Sciatic nerve (tissue), 2 donors: ENCODE data around the gene GFI1. TPM values are rescaled to one million over a fixed set of nuclear protein-coding genes. Genes with fewer than 3 reads are reported as not detected.
A peak's percentile ranks its signal among the peaks of the same experiment; 100 is the strongest.
"Not testable (repeated sequence)": the region's sequence is repeated elsewhere in the genome, so short reads cannot be mapped to it uniquely, and the experiment has no call there.

Source experiments
- ATAC-seq: fragments of 200-7000 bp; cut with Tn5 transposase; one replicate; pipeline ENCODE4 v1.9.1; 2020; ENCODE audit warnings: mild to moderate bottlenecking, moderate library complexity
- DNase-seq: peaks from one replicate; pipeline ENCODE4 v3.0.0-alpha.2; 2020; ENCODE audit warnings: low spot score
- intact Hi-C: fragments of 100-400 bp; cut with DNase I; formaldehyde crosslinking; loops from one replicate; pipeline ENCODE4 v1.14.2; 2022
- total RNA-seq: library from RNA; stranded (reverse); fragmentation: NEBNext Ultra II Directional; extraction: Animal tissue kit (Norgen Biotek cat#: 25700); gene quantifications from one replicate; pipeline ENCODE4 v1.2.1, GENCODE V29; 2021
- donor health status: DM: no; HTN: no; CAD: no.
- donor health status: DM: no; HTN: no; CAD: no.

Gene GFI1
- total RNA-seq, 1 donor from 2014 or later, result 0.85 TPM

DNA sequence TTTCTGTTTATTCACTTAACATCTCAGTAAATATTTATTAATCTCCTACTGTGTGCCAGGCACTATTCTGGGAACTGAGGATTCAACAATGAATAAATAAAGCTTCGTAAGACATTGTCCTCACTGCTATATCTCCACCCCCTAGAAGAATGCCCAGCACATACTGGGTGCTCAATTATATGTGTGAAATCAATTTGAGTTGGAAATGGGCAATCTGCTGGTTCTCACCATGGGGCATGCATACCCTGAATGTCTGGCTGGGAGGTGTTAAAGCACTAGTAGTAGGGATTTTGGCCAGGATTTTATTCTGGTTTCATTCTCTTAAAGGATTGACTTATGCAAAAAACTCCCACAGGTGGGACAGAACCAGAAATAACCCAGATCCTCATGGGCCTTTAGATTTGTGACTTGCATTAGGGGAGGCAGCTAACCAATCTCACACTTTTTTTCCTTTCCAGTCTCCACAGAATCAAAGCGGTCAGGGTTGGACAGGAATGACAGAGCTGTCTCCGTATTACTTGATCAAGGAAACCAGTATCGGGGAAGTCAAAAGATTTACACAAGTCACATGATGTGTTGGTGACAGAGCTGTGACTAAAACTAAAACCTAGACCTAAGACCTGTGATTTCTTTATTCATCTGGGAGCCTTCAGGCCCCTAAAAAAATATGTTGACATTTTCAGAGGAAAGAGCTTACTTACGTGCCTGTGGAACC, 12.8 kb downstream of the GFI1 start:
- intact Hi-C loops, result no loop called here
- ATAC-seq (no peak), DNase-seq (no peak)

DNA sequence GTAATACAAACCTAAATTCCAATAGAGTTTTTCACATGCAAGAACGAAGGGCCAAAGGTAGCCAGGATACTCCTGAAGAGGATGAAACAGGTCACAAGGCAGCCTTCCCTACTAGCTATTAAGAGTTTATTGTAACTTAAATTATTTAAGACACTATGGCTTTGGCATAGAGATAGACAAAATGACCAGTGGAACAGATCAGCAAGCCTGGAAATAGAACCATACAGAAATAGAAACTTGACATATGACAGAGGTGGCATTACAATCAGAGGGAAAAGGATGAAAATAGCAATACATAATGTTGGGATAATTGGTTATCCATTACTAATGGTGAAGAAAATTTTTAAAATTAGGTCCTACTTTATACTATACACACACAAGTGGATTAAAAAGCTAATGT, 16.5 kb downstream of the GFI1 start:
- ATAC-seq (no peak), DNase-seq (no peak)
- intact Hi-C loops, result no loop called here

DNA sequence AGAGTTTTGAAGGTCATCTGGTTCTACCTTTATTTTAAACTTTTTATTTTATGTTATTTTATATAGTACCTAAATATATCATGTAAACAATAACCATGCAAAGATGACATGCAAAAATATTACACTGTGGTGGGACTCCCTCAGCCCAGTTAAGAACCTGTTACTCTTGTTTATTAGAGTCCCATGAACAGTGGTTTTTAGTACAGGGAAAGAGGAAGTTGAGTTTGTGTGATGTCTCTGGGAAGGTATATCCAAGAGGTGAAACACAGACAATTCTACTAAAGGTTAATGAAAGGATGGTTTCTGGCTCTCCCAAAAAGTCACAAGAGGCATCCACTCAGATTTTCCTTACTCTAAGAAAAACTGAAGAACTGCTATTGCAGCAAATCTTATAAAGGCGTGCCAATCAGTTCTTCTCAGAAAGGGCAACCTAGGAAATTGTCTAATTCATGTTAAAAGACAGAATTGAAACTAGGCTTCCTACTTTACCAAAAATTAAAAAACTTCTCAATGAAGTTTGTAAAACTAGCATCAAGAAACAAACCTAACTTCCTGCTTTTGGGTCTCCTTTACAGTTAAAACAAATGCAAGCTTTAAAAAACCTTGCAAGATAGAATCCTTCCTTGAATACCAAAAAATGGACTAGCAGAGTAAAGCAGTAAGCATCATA, 19.9 kb downstream of the GFI1 start:
- intact Hi-C loops, result no loop called here
- DNase-seq (no peak), ATAC-seq (no peak)

DNA sequence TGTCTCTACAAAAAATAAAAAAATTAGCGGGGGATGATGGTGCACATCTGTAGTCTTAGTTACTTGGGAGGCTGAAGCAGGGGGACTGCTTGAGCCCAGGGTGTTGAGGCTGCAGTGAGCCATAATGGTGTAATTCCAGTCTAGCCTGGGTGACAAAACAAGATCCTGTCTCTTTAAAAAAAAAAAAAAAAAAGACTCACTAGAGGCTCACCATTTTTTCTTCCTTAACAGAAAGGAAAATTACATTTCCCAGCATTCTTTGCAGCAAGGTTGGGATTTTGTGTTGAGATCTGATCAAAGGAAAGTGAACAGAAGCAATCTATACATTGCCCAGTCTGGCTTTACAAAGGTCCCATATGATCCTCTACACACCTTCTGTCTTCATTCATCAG, 21.5 kb downstream of the GFI1 start:
- no peak for DNase-seq
- intact Hi-C loops, result no loop called here
- no peak for ATAC-seq

DNA sequence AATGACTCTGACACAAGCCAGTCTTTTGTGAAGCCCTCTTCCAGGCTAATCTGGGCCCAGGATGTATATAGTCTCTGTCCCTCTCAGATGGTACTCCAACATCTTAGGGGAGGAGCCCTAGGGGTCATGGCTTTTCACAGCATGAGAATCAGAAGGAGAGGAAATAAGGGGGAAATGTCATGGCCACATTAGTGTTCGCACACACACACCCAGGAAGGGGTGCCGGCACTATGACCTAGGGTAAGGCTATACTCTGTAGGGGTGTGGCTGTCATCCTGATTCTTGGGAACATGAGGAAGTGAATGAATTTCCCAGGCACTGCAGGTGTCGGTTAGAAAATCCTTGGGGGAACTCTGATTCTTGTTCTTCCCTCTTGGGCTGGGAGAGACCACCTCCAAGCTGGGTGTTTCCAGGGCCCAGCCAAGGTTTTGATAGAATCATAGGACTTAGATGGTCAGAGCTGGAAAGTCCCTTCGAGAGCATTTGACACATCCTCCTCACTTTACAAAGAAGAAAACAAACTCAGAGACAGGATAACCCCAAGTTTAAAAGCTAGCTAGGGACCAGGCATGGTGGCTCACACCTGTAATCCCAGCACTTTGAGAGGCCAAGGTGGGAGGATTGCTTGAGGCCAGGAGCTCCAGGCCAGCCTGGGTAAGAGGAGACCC, 22.0 kb downstream of the GFI1 start:
- intact Hi-C loops, result no loop called here
- ATAC-seq (no peak), DNase-seq (no peak)

DNA sequence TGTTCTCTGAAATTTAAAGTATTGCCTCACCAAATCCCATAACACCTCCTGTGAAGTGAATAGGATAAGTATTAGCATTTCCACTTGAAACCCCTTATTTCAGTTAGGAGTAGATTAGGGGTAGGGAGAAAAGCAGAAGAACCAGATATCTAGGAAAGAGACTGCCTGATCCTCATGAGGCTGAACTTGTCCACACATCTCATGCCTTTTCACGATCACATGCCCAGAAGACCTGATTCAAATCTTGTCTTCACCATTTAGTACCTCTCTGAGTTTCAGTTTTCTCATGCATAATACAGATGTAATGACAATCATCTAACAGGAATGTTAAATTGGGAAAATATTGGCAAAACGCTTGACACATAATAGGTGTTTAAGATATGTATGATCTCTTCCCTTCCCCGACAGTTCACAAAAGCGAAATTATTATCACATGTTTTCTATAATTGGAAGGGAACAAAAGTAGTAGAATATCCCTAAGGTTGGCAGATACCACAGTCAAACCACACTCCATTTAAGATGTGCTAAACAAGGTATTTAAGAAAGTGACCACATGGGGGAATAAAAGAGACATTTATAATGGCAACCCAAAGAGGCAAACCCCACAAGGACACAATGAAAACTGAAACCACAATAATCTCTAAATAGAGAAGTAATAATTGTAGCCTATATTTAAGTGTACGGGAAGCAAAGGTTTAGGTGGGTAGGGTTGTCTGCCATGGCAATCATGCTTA, 25.2 kb downstream of the GFI1 start:
- intact Hi-C loops, result no loop called here
- no peak for DNase-seq
- ATAC-seq, result no peak

DNA sequence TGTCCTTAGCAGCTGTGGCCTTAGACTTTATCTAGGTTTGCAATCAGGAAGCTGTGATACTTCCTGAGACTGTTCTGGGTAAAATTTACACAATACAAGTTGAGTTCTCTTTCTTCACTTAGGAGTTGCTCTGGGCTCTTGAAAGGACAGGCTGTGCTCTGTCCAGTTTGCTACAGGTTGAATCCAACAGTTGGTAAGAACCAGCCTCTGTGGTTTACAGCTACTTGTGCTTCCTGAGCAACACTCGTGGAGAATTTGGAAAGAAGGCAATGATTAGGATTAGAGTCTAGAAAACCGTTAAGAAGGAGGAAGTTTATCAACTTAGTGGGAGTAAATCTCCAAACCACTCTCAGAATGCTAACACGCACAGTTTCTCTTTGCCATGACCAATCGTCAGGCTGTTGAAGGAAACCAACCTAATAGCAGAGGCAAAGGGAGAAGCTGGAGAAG, 26.8 kb downstream of the GFI1 start:
- ATAC-seq, result peak; percentile 45
- intact Hi-C loops, result no loop called here
- no peak for DNase-seq

DNA sequence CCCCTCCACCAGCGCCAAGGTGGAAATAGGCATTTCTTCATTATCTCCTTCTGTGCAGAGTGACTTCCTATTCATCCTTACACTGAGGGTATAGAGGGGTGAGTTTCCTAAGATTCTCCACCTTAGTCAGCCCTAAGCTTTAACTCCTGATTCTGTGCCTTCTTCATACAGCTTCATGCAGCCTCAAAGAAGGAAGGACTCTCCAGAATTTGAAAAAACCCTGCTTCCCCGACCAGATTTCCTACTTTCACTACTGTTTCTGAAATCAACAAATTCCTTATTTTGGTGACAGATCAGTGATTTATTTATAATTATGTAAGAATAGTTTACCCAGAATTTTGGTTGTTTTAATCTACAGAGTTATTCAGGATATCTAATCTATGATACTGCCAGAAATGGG, 28.6 kb downstream of the GFI1 start:
- ATAC-seq, result no peak
- DNase-seq, result no peak
- intact Hi-C loops, result no loop called here

DNA sequence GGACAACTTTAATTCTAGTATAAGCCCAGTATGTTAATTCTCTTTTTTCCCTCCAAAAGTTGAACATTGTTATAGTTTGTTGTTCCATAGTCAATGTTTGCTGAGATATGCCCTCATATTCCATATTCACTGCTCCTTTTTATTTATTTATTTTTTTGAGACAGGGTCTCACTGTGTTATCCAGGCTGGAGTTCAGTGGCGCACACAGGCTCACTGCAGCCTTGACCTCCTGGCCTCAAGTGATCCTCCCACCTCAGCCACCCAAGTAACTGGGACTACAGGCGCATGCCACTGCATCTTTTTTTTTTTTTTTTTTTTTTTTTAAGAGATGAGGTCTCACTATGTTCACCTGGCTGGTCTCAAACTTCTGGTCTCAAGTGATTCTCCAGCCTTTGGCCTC, 38.7 kb downstream of the GFI1 start:
- ATAC-seq, result no peak
- DNase-seq, result no peak
- intact Hi-C loops, result no loop called here

DNA sequence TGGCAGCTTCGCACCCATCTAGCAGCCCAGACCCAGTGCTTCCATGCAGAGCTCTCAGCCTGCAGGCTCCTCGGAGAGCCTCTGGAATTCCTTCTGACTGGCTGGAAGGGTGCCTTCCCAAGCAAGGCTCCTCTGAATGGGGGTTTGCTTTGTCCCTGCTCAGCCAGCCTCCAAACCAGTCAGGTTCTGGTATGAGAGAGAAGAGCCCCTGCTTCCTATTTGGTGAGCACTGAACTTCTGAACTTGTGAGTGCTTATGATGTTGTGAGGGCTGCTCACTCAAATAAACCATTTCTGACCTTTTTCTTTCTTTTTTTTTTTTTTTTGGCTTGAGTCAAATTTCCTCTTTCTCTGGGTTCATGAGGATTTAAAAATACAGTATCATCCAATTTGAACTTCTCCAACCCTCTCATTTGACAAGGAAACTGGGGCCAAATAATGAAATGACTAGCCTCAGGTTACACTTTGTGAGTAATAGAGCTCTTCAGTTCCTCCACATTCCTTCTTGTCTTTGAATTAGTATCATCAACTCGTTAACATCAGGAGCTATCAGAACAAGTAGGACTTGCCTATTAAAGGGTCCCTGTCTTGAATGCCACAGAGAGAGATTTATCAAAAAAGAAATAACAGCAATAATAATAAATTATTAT, 39.6 kb downstream of the GFI1 start:
- DNase-seq, result no peak
- no peak for ATAC-seq
- intact Hi-C loops, result no loop called here

DNA sequence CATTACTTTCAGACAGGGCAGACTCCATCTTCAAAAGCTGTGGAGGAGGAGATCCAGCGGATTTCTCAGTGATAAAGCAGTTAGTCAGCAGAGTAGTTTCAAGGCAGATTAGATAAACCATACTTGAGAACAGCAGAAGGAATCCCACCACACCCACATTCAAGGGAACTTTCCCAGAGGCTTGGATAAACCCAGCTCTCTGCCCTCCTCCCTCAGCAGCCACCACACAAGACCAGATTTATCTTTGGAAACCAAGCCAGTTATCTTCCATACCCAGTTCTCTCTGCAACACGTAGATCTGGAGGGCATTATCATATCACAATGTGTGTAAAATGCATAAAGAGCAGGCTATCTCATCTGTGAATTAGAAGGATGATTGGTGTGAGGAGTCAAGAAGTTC, 40.2 kb downstream of the GFI1 start:
- no peak for DNase-seq
- intact Hi-C loops, result no loop called here
- no peak for ATAC-seq

DNA sequence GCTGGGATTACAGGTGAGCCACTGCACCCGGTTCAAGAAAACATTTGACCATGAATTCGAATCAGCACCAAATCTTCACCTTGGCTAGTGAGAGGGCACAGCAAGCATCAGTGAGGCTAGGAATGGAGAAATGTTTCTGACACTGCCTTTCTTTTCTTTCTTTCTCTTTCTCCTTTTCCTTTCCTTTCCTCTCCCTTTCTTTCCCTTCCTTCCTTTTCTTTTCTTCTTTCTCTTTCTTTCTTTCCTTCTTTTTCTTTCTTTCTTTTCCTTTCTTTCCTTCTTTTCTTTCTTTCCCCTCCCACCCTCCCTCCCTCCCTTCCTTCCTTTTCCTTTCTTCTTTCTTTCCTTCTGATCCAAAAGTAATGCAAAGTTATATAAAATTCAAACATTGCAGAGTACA, 40.9 kb downstream of the GFI1 start:
- ATAC-seq (no peak), DNase-seq (no peak)
- intact Hi-C loops, result no loop called here

DNA sequence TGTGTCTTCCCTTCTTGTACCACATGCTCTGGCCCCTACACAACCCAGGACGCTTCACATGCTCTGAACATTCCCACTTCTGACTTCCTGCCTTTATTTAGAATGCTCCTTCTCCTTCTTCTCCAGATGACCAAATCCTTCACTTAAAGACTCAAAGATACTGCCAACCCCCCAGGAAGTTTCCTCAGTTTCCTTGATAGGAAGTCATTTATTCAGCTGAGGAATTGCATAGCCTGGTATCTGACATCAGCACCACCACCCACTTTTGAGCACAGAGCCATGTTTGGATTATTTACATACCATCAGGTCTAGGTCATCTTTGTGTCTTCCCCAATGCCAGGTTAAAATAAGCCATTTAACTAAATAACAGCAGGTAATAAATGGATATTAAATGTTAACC, 42.4 kb downstream of the GFI1 start:
- intact Hi-C loops, result no loop called here
- DNase-seq (no peak), ATAC-seq (no peak)

DNA sequence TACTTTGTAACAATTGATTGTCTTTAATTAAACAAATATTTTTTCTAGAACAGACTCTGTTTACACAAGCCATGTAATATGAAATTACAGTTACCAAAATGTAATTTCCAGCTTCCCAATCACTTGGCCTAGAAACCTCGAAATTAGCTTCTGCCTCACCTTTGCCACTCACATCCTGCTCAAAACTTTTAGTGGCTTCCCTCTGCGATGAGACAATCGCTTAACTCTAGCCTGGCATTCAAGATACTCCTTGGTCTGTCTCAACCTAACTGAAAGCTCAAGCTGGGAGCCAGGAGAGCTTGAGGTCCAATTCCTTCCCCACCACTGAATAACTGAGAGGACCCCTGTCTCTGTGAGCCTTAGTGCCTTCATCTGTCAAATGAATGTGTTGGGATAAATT, 42.8 kb downstream of the GFI1 start:
- DNase-seq, result no peak

DNA sequence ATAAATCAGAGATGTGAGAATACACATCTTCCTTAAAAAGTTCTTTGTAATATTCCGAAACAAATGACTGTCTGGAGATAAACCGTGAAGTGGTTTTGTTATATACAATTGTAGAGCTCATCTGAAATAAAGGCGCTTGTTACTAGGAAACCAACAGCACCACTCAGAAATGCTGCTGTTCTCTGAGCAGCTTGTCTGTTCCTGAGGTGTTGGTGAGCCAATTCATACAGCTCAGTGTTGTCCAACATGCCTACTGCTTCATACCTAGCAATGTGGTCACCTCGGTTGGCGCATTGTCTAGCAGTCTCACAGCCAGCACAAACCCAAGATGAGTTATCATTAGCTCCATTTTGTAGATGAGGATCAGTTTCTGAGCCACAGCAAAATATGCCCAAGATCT, 44.4 kb downstream of the GFI1 start:
- DNase-seq (no peak), ATAC-seq (no peak)
- intact Hi-C loops, result no loop called here

More for the DNA sequence above, 42.8 kb downstream of the GFI1 start:
- ATAC-seq, result no peak
- intact Hi-C loops, result no loop called here

DNA sequence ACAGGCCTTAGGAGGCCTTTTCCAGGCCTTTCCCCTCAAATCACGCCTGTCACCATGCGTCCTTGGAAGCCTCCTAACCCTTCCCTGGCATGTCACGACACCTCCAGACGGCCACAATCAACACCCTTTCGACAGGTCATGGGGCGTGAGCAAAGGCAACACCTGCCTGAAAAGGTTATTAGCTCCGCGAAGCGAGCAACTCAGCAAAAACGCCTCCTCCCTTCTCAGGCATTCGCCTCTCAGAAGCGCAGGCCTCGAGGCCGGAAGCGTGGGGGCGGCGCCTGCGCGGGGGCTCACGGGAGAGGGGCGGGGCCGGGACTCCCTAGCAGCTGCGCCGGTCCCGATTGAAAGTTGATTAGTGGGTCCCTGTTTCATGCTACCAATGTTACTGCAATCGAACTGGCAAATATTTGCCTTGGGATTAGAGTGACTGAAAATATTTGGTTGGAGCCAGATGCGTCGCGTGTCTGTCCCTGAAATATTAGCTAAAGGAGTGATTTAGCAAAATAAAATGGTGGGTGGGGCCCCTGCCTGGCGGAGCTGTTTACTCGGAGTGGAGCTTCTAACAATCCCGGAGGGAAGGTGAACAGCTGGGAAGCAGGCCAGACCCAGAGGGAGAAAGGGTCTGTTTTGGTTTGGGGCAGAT, 44.9 kb downstream of the GFI1 start:
- no peak for DNase-seq
- ATAC-seq, result no peak
- intact Hi-C loops, result no loop called here

DNA sequence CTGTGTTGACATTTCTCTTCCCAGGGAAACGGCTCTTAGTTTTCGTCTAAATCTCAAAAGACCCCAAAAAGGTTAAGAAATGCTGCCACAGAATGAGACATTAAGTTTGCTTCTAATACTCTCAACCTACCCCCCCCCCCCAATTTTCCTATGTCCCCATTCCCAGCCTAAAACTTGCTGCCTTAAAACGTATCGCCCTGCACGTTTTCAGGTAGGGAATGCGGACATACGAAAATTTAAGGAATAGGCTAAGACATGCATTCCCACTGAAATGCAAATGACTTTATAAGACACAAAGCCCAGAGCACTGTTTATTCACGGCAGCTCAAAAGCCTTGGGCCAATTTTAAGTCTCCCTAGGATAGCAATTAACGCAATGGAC, 45.4 kb downstream of the GFI1 start:
- DNase-seq (no peak), ATAC-seq (no peak)
- intact Hi-C loops, result no loop called here

DNA sequence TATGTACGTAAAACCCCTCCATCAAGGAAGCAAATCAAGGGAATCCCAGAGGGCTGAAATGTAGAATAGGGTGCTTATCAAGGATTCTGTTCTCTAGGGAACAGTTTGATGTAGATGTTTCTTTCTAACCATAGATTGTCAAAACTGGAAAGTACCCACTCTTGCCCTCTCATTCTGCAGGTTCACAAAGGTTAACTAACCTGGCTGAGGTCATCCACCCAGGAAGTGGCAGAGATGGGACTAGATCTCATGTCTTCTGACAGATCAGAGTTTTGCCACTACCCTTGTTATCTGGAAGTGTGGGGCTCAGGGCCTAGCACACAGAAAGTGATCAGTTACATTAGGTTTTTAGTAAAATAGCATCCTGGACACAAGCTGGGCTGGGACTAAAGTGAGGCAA, 47.4 kb downstream of the GFI1 start:
- intact Hi-C loops, result loop anchor here (5.0 kb wide), 1 partner anchor 1732 kb away; no protein-coding TSS in a partner anchor
- ATAC-seq (no peak), DNase-seq (no peak)

DNA sequence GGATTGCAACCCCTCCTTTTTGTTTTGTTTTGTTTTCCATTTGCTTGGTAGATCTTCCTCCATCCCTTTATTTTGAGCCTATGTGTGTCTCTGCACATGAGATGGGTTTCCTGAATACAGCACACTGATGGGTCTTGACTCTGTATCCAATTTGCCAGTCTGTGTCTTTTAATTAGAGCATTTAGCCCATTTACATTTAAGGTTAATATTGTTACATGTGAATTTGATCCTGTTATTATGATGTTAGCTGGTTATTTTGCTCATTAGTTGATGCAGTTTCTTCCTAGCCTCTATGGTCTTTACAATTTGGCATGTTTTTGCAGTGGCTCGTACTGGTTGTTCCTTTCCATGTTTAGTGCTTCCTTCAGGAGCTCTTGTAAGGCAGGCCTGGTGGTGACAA, 52.2 kb downstream of the GFI1 start:
- intact Hi-C loops, DNase-seq, ATAC-seq: not testable (repeated sequence)
